ENCODE data around the gene TERT.

DNA sequence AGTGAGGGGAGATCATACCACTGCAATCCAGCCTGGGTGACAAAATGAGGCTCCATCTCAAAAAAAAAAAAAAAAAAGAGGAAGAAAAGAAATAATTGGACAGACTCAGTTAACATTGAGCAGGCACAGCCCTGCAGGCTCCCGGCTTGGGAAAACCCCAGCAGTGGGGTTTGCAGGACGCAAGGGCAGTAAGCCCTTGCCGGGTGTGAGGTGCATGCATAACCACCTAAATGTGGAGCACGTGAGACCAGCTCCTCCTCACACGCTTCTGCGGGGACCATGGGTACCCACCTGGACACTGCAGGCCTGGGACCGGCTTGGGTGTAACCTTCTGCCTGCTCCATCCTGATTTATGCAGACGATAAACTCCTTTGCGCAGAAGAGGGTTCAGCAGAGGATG, 74.5 kb downstream of the TERT start:
- TF ChIP-seq, protein P1, sequence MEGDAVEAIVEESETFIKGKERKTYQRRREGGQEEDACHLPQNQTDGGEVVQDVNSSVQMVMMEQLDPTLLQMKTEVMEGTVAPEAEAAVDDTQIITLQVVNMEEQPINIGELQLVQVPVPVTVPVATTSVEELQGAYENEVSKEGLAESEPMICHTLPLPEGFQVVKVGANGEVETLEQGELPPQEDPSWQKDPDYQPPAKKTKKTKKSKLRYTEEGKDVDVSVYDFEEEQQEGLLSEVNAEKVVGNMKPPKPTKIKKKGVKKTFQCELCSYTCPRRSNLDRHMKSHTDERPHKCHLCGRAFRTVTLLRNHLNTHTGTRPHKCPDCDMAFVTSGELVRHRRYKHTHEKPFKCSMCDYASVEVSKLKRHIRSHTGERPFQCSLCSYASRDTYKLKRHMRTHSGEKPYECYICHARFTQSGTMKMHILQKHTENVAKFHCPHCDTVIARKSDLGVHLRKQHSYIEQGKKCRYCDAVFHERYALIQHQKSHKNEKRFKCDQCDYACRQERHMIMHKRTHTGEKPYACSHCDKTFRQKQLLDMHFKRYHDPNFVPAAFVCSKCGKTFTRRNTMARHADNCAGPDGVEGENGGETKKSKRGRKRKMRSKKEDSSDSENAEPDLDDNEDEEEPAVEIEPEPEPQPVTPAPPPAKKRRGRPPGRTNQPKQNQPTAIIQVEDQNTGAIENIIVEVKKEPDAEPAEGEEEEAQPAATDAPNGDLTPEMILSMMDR (IDR thresholded peaks at IDR 0.05): no peak
- no peak for TF ChIP-seq EZH2 (IDR thresholded peaks at IDR 0.05; ENCODE audit: borderline replicate concordance, insufficient read depth, low read depth, low read length, poor library complexity, severe bottlenecking)
